Stimulated activated memory B cell treated with anti-CD40 and anti-IgM and Interleukin-4, amounts not matched to agents 10 μg/mL and 1 μg/mL and 100 μg/mL, for 72 hours (primary cell): ENCODE data around the gene AARS1.
"Not testable (repeated sequence)": the region's sequence is repeated elsewhere in the genome, so short reads cannot be mapped to it uniquely, and the experiment has no call there.

Experiments used
- ATAC-seq: fragments of 150-1000 bp; cut with Tn5 transposase; 2 replicates; pipeline ENCODE4 v1.10.0; 2021
- H3K27ac Mint-ChIP-seq: one replicate; pipeline ENCODE4 v1.8.0; 2022; ENCODE audit warnings: mild to moderate bottlenecking, mixed read lengths
- H3K27me3 Mint-ChIP-seq: one replicate; pipeline ENCODE4 v1.8.0; 2022; ENCODE audit warnings: mixed read lengths
- H3K36me3 Mint-ChIP-seq: one replicate; pipeline ENCODE4 v1.8.0; 2022; ENCODE audit warnings: mixed read lengths
- H3K4me1 Mint-ChIP-seq: one replicate; pipeline ENCODE4 v1.8.0; 2022; ENCODE audit warnings: mixed read lengths
- H3K4me3 Mint-ChIP-seq: one replicate; pipeline ENCODE4 v1.8.0; 2022; ENCODE audit warnings: mild to moderate bottlenecking, moderate library complexity, mixed read lengths
- H3K9me3 Mint-ChIP-seq: one replicate; pipeline ENCODE4 v1.8.0; 2022; ENCODE audit warnings: mixed read lengths

Gene AARS1

DNA sequence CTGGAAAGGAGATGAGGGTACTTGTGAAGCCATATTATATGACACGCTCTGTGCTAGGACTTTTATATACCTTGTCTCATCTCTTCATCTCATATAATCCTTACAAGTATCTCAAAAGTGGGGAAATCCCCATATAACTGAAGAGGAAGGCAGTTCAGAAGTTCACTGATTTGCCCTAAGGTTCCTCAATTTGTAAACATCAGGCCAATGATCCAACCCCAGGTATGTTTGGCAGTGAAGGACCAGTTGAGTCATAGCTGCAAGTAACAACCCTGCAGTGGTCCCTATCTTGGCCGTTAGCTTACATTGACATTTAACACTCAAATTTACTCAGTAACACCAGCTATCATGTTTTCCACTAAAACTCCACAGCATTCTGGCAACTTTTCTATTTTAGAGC is 70.7 kb downstream of the AARS1 start:
- not testable (repeated sequence) for ATAC-seq, H3K27ac Mint-ChIP-seq, H3K27me3 Mint-ChIP-seq, H3K4me1 Mint-ChIP-seq, H3K9me3 Mint-ChIP-seq, H3K4me3 Mint-ChIP-seq
- H3K36me3 Mint-ChIP-seq: peaks cover 36% of the 10 kb centered on the region

DNA sequence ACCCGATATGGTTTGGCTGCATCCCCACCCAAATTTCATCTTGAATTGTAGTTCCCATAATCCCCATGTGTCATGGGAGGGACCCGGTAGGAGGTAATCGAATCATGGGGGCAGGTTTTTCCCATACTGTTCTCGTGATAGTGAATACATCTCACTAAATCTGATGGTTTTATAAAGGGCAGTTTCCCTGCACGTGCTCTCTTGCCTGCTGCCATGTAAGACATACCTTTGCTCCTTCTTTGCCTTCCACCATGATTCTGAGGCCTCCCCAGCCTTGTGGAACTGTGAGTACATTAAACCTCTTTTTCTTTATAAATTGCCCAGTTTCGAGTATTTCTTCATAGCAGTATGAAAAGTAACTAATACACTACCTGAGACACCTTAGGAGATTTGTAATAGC is 82.9 kb downstream of the AARS1 start:
- H3K4me3 Mint-ChIP-seq, H3K27me3 Mint-ChIP-seq, H3K9me3 Mint-ChIP-seq, H3K4me1 Mint-ChIP-seq, ATAC-seq, H3K27ac Mint-ChIP-seq: not testable (repeated sequence)
- peaks cover 41% of the 10 kb centered on the region for H3K36me3 Mint-ChIP-seq

DNA sequence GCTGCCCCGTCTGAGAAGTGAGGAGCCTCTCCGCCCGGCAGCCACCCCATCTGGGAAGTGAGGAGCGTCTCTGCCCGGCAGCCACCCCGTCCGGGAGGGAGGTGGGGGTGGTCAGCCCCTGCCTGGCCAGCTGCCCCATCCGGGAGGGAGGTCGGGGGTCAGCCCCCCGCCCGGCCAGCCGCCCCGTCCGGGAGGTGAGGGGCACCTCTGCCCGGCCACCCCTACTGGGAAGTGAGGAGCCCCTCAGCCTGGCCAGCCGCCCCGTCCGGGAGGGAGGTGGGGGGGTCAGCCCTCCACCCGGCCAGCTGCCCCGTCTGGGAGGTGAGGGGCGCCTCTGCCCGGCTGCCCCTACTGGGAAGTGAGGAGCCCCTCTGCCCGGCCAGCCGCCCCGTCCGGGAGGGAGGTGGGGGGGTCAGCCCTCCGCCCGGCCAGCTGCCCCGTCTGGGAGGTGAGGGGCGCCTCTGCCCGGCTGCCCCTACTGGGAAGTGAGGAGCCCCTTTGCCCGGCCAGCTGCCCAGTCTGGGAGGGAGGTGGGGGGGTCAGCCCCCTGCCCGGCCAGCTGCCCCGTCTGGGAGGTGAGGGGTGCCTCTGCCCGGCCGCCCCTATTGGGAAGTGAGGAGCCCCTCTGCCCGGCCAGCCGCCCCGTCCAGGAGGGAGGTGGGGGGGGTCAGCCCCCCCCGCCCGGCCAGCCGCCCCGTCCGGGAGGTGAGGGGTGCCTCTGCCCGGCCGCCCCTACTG is 84.5 kb downstream of the AARS1 start:
- not testable (repeated sequence) for H3K4me3 Mint-ChIP-seq, H3K4me1 Mint-ChIP-seq, H3K27ac Mint-ChIP-seq, H3K9me3 Mint-ChIP-seq, ATAC-seq, H3K27me3 Mint-ChIP-seq
- peaks cover 26% of the 10 kb centered on the region for H3K36me3 Mint-ChIP-seq

DNA sequence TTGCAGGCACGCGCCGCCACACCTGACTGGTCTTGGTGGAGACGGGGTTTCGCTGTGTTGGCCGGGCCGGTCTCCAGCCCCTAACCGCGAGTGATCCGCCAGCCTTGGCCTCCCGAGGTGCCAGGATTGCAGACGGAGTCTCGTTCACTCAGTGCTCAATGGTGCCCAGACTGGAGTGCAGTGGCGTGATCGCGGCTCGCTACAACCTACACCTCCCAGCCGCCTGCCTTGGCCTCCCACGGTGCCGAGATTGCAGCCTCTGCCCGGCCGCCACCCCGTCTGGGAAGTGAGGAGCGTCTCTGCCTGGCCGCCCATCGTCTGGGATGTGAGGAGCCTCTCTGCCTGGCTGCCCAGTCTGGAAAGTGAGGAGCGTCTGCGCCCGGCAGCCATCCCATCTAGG is 85.3 kb downstream of the AARS1 start:
- H3K4me3 Mint-ChIP-seq, H3K27ac Mint-ChIP-seq, H3K9me3 Mint-ChIP-seq, H3K4me1 Mint-ChIP-seq, ATAC-seq, H3K27me3 Mint-ChIP-seq: not testable (repeated sequence)
- peaks cover 22% of the 10 kb centered on the region for H3K36me3 Mint-ChIP-seq

DNA sequence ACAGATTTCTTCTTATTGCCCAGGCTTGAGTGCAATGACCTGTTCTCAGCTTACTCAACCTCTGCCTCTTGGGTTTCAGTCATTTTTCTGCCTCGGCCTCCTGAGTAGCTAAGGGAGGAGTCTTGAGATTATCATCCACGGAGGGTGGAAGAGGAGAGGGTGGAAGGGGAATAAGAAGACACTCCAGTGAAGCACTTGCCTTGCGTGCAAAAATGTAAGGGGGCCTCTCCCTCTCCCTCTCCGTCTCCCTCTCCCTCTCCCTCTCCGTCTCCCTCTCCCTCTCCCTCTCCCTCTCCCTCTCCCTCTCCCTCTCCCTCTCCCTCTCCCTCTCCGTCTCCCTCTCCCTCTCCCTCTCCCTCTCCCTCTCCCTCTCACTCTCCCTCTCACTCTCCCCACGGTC is 85.8 kb downstream of the AARS1 start:
- H3K4me1 Mint-ChIP-seq, H3K27me3 Mint-ChIP-seq, H3K27ac Mint-ChIP-seq, H3K9me3 Mint-ChIP-seq, ATAC-seq, H3K4me3 Mint-ChIP-seq: not testable (repeated sequence)
- H3K36me3 Mint-ChIP-seq: peaks cover 22% of the 10 kb centered on the region
